PC-3 (cell line): Measurements from ENCODE around the gene SLC13A3.

ENCODE experiments used
- CTCF ChIP-seq: fragments of 300-600 bp; sonication (generic); conservative IDR thresholded peaks from 2 replicates; pipeline ENCODE4 v1.5.1; 2017; ENCODE audit warnings: antibody characterized with exemption, low read depth, mild to moderate bottlenecking, low read length
- EZH2 ChIP-seq: fragments of 300-600 bp; sonication (generic); IDR thresholded peaks from one replicate; pipeline ENCODE4 v1.6.1; 2017; ENCODE audit warnings: antibody characterized with exemption, mild to moderate bottlenecking, low read length; ENCODE audit not compliant: unreplicated experiment
- EZH2phosphoT487 ChIP-seq: fragments of 300-600 bp; sonication (generic); IDR thresholded peaks from 2 replicates; pipeline ENCODE4 v1.6.1; 2018; ENCODE audit warnings: mild to moderate bottlenecking, antibody characterized with exemption, low read length, borderline replicate concordance

GRCh38 chr20:46552460-46553420, 98.5 kb downstream of the SLC13A3 start:
- TF ChIP-seq CTCF (no peak), EZH2 (no peak), EZH2phosphoT487 (no peak)
